Measurements from ENCODE around the gene ADSS1. TPM values are rescaled to one million over a fixed set of nuclear protein-coding genes. Genes with fewer than 3 reads are reported as not detected.

ADSS1 gene
- total RNA-seq, 1 donor from 2014 or later: 226 TPM

DNA sequence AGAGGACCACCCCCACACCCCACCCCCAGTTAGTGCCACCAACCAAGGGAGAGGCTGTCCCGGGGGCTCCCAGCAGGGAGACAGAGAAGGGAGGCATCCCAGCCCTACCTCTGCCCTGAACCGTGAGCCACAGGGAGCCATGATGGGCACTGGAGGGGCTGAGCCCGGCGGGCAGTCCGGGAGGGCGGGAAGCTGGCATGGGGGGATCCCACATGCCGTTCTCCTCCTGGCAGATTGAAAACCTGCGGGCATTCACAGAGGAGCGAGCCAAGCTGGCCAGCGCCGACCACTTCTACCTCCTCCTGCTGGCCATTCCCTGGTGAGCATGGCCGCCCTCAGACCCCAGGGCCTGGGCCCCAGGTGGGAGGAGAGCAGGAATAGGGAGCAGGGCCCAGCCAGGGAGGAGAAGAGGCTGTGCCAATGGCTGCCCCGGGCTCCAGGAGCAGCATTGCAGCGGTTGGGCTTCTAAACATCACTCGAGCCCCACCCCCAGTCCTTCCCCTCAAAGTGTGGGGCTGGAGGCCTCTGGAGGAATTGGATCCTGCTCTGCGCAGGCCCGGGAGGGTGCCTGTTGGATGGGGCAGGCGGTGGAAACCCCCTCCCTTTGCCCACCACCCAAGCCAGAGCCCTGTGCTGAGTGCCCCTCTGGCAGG, 14.5 kb upstream of the ADSS1 start:
- intact Hi-C loops (cut with micrococcal nuclease): loop anchor here (10.0 kb wide), 1 partner anchor 55 kb away; no protein-coding TSS in a partner anchor
- DNase-seq: no peak
- ATAC-seq: peak; percentile 1

- DNase-seq (no peak), ATAC-seq (no peak)
- intact Hi-C loops (cut with micrococcal nuclease): no loop called here
Measured at GRCh38 chr14:104710071-104710735, 13.8 kb upstream of the ADSS1 start.

DNA sequence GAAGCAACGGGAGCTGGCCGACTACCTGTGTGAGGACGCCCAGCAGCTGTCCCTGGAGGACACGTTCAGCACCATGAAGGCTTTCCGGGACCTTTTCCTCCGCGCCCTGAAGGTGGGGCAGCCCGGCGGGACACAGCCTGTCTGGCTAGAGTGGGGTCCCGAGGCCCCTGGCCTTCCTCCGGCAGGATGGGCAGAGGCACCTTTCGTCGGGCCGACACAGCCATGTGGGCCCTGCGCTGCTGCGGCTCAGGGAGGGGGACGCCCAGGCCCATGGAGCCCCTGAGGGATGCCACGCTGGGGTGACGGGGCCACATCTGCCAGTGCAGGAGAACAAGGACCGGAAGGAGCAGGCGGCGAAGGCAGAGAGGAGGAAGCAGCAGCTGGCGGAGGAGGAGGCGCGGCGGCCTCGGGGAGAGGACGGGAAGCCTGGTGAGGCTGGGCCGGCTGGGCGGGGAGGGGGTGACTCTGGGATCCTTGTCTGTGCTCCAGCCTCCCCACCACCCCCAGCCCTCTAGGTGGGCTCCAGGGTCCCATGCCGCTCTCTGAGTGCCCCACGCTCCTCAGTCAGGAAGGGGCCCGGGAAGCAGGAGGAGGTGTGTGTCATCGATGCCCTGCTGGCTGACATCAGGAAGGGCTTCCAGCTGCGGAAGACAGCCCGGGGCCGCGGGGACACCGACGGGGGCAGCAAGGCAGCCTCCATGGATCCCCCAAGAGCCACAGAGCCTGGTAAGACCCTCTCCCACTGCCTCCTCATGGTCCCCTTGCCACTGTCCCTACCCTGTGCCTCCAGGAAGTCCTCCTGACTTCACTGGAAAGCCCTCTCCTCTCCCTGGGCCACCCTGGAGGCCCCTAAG, 10.9 kb upstream of the ADSS1 start:
- intact Hi-C loops (cut with micrococcal nuclease): no loop called here
- no peak for DNase-seq
- no peak for ATAC-seq

DNA sequence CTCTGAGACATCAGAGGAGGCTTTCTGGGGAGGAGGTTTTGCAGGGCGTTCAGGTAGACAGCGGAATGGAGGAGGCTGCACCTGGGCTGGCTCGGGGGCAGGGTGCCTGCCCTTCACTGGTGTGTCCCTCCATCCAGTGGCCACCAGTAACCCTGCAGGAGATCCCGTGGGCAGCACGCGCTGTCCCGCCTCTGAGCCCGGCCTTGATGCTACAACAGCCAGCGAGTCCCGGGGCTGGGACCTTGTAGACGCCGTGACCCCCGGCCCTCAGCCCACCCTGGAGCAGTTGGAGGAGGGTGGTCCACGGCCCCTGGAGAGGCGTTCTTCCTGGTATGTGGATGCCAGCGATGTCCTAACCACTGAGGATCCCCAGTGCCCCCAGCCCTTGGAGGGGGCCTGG, 10.0 kb upstream of the ADSS1 start:
- DNase-seq (no peak), ATAC-seq (no peak)
- intact Hi-C loops (cut with micrococcal nuclease): no loop called here

DNA sequence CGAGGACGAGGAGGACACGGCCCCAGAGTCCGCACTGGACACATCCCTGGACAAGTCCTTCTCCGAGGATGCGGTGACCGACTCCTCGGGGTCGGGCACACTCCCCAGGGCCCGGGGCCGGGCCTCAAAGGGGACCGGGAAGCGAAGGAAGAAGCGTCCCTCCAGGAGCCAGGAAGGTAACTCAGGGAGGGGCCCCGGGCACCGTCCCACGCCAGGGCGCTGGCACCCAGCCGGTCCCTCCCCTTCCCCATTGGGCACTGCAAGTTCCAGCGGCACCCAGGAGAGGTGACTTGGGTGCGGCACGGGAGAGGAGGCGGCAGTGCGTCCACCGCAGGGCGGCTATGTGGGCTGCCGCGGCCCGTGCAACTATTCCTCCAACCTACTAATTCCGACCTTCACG, 9.3 kb upstream of the ADSS1 start:
- DNase-seq (no peak), ATAC-seq (no peak)
- intact Hi-C loops (cut with micrococcal nuclease): no loop called here

GRCh38 chr14:104715416-104715815, 8.6 kb upstream of the ADSS1 start:
- intact Hi-C loops (cut with micrococcal nuclease): no loop called here

GRCh38 chr14:104715871-104716270, 8.2 kb upstream of the ADSS1 start:
- intact Hi-C loops (cut with micrococcal nuclease): no loop called here
- no peak for DNase-seq
- ATAC-seq: no peak

More at GRCh38 chr14:104715416-104715815, 8.6 kb upstream of the ADSS1 start:
- no peak for DNase-seq
- ATAC-seq: no peak

DNA sequence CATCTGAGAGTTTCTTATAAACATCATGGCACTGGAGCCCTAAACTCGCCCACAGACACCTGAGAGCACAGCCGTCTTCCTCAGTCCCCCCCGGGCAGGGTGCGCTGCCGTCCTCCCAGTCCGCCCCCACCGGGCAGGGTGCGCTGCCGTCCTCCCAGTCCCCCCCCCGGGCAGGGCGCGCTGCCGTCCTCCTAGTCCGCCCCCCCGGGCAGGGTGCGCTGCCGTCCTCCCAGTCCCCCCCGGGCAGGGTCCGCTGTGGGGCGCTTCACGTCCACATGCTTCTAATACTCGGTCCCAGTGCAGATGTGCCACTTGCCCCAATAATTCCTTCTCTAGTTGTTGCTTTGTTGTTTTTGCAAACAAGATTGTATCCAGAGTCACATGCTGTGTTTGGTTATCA, 6.9 kb upstream of the ADSS1 start:
- intact Hi-C loops (cut with micrococcal nuclease): no loop called here
- ATAC-seq: no peak
- no peak for DNase-seq

DNA sequence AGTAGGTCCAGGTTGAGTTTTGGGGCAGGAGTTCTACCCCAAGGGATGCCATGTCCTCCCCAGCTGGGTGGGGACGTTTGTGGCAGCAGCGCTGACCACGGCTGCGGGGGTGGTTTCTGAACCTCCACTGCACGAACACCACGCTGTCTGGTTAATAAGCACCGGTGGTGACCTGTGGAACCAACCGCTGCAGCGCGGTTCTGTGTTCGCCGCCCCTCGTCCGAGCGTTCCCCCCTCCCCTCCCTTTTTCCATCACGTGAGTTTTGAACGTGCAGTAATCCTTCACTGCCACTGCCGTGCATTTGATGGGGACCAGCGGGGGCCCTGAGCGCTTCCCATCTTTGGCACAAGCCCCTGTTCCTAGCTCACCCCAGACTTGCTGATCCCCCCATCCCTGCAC, 6.4 kb upstream of the ADSS1 start:
- intact Hi-C loops (cut with micrococcal nuclease): no loop called here
- peak; percentile 9 for ATAC-seq
- no peak for DNase-seq

DNA sequence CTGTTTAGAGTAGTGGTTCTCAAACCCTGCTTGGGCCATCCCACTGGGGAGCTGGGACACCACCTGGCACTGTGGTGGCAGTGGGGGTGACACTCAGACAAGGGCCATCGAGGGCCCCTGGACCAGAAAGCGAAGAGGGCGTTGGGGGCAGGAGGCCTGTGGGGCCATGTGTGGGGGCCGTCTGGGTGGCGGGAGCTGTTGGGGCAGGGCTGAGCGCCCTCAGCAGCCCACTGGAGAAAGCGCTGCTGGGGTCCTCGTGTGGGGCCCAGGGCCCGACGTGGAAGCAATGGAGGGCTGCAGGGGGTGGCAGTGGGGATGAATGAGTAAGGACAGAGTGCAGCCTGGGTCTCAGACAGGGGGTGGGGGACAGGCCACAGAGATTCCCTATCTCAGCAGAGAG, 5.9 kb upstream of the ADSS1 start:
- intact Hi-C loops (cut with micrococcal nuclease): no loop called here
- no peak for DNase-seq
- ATAC-seq: no peak

GRCh38 chr14:104718871-104719270, 5.2 kb upstream of the ADSS1 start:
- intact Hi-C loops (cut with micrococcal nuclease): no loop called here
- DNase-seq (no peak), ATAC-seq (no peak)

DNA sequence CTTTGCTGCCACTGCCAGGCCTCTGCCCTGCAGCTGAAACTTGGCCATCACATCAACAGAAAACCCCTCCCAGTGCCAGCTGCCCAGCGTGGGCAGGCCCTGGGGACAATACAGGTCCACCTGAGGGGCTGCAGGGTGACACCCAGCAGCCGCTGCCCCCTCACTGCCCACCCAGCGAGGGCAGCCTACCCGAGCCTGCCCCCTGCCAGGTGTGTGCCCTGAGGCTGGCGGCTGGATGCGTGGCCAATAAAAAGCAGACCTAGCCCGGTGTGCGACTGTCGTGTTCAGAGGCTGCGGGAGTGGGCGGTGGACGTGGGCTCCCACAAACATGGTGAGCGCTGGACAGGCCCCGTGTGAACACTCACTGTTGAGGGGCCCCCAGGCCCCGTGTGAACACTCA, 4.7 kb upstream of the ADSS1 start:
- DNase-seq: no peak
- intact Hi-C loops (cut with micrococcal nuclease): no loop called here
- no peak for ATAC-seq

GRCh38 chr14:104721505-104722431, 2.3 kb upstream of the ADSS1 start:
- DNase-seq: peak; percentile 88
- intact Hi-C loops (cut with micrococcal nuclease): no loop called here
- peak; percentile 50 for ATAC-seq

GRCh38 chr14:104722938-104723650, 935 bp upstream of the ADSS1 start:
- ATAC-seq: no peak
- DNase-seq: no peak
- intact Hi-C loops (cut with micrococcal nuclease): no loop called here

DNA sequence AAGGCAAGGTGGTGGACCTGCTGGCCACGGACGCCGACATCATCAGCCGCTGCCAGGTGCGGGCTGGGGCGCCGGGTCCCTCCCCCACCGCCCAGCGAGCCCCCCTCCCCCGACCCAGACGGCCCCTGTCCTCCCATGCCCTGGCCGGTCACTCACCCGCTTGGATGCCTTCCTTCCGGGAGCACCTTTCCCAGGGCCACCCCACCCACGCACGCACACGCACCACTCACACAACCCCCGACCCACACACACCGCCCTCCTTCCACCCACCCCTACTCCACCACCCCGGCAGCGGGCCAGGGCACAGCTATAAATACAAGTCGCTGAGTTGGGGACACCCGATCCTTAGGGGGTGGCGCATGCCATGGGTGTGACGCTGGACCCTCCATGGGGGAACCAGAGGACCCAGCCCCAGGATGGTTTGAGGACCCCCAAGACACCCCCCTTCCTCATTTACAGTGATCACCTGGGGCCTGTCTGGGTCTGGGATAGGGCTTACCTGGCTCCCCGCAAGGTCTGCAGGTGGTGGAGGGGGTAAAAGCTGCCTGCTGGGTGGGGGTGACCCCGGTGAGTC, 465 bp downstream of the ADSS1 start:
- intact Hi-C loops (cut with micrococcal nuclease): no loop called here
- ATAC-seq: peak; percentile 53
- DNase-seq: peak; percentile 88

- ATAC-seq (peak; percentile 55), DNase-seq (peak; percentile 85)
- intact Hi-C loops (cut with micrococcal nuclease): no loop called here
Measured at GRCh38 chr14:104724981-104725771, 1.1 kb downstream of the ADSS1 start.

- DNase-seq (peak; percentile 42), ATAC-seq (peak; percentile 1)
- intact Hi-C loops (cut with micrococcal nuclease): no loop called here
Measured at GRCh38 chr14:104725772-104726548, 1.9 kb downstream of the ADSS1 start.

All from left ventricle myocardium superior (tissue), 1 donor.